ENCODE measurements around the gene UACA.

UACA gene

DNA sequence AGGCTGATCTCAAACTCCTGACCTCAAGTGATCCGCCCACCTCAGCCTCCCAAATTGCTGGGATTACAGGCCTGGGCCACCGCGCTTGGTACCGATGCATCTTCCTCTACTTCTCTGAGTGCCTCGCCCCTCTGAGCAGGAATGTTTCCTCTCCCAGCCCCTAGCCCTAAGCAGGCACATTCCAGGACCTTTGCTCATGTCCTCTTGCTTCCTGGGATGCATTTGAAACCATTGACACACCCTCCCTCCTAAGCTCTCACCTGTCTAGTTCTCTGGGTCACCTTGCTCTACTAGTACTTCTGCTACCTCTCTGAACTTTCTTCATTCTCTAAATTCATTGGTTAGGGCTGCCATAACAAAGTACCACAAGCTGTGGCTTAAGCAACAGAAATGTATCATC is 17.9 kb upstream of the UACA start:
- DNase-seq, result no peak

GRCh38 chr15:70778258-70779076 is 15.1 kb upstream of the UACA start:
- no peak for DNase-seq

DNA sequence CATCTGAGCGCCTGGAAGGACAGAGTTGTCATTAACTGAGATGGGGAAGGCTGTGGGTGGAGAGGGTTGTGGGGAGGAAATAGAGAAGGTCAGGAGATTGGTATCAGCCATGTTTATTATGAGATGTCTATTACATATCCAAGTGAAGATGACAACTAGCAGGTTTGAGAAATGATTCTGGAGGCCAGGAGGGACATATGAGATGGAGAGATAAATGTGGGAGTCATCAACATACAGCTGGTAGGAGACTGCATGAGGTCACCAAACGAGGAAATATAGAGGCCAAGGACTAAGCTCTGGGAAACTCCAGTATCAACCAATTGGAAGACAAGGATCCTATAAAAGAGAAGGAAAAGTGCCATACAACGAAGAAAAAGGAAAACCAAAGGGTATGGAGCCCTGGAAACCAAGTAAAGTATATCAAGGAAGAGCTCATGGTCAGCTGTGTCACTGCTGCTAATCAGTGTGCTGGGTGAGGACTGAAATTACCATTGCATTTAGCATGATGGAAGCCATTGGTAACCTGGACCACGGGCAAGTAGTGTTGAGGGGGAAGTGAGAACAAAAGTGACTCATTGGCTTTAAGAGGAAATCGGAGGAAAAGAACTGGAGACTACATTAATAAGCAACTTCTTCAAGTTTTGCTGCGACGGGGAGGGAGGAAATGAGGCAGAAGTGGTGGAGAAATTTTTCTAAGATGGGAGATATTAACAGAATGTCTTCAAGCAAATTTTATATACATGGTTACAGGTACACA is 14.0 kb upstream of the UACA start:
- no peak for DNase-seq

GRCh38 chr15:70775160-70775559 is 11.8 kb upstream of the UACA start:
- DNase-seq, result no peak

DNA sequence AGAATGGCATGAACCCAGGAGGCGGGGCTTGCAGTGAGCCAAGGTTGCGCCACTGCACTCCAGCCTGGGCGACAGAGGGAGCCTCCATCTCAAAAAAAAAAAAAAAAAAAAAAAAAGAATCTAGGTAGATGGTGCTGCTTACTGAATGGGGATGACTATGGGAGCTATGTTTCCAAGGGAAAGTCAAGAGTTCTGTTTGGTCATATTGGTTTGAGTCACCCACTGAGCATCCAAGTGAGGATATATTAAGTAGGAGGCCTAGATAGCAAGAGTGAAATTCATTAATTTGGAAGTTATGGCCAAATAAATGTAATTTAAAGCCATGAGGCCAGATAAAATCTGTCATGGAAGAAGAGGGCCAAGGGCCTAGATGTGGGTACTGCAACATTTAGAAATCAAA is 9.0 kb upstream of the UACA start:
- no peak for DNase-seq

DNA sequence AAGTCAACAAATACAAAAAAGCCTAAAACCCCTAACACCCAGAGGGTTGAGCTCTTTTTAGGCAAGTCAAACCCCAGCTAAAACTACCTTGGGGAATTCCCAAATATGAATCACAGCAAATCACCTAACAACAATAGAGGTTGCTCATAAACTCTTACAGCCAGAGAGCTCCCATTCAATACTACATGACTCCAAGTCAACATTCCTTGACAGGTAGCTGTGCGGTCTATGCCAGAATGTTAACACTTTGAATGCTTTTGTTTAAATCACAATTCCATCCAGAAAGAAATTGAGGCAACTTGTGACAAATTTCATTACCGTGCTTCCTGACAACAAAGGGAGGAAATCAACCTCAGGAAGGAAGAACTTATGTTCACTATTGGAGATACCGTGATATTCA is 7.5 kb upstream of the UACA start:
- DNase-seq, result no peak

GRCh38 chr15:70768257-70768883 is 5.0 kb upstream of the UACA start:
- DNase-seq, result no peak

DNA sequence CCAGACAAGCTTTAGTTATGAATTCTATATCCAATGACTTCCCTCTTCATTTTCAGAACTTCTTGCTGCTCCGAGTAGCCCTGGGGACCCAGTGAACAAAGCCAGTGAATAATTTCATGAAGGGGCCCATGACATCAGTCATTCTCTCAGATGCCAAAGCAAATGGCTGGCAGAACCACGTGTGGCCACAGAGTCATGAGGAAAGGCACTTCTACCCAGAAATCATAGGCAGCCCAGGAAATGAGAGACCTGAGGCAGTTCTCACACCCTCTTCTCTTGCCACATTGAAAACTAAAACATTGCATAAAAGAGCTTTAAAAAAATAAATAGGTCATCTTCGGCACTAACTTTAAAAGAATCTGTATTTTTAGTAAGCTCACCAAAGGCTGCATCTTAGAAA is 4.3 kb upstream of the UACA start:
- no peak for DNase-seq

DNA sequence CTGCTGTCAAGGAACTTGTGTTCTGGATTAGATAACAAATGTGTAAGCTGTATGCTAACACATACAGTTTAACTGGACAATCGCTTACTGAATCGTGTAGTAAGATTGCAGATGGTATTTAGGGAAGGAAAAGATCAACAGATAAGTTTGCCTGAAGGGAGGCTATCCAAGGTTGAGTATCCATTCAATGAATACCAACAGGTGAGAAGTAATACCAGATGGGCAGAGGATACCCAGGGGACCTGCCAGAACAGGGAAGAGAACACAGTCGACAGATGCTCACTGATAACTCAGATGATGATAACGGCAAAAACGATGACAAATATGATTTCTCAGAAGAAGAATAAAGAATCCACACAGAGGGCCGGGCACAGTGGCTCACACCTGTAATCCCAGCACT is 3.2 kb upstream of the UACA start:
- DNase-seq, result no peak

DNA sequence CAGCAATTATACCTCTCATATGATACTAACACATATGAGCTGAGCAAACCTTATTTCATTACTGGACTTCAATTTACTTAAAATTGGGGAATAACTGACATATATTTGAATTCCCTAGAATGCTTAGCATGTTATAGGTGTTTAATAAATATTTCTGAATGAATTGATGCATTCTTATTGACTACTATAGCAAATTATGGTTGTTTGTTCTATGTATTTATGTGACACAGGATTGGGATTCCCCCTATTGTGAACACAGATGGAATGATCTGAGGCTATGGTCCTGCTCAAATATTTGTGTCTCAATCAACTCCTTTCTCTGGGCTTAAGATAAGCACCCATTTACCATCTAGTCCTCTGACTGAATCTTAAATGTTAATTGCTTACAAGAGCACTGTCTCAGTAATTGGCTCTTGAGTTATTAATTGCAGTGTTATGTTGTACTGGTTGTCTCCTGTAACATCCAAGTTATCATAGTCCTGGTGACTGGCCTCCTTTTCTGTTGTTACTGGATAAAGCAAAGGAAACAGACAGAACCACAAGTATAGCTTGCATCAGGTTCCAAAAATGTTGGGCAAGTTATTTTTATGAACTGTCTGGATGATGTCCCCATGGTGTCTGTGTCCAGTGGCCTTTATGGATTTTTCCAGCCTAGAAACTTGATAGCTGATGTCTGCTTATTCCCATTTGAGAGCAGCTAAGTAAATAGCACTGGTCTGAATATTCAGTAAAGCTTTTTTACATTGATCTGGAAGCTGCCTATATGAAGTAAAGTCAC is 2.3 kb upstream of the UACA start:
- no peak for DNase-seq

GRCh38 chr15:70763950-70764730 is 782 bp upstream of the UACA start:
- no peak for DNase-seq

DNA sequence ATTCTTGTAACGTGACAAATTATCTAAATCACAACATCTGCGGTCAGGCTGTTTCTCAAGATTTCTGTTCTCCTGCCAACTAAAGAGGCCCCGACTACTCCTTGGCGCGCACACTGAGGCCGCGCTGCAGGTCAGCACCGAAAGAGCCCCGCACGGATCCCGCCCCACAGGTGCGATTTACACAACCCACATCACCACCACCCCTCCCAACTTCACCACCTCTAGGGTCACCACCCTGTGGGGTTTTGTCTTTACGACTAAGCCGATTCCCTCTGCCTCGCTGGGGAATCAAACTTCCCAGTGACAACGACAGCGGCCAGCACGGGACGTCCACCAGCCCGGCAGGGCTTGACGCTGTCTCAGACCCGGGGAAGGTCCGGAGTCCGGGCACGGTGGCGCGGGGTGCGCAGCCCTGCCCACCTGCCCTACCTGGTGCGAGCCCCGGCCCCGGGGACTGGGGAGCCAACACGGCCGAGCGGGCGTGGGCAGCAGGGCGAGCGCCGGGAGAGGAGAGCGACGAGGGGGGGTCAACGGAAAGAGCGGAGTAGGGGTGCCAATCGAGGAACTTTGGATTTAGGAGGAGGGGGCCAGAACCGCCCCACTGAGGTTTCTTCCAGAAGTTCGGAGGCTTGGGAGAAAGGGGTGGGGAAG is 764 bp downstream of the UACA start:
- DNase-seq, result no peak

DNA sequence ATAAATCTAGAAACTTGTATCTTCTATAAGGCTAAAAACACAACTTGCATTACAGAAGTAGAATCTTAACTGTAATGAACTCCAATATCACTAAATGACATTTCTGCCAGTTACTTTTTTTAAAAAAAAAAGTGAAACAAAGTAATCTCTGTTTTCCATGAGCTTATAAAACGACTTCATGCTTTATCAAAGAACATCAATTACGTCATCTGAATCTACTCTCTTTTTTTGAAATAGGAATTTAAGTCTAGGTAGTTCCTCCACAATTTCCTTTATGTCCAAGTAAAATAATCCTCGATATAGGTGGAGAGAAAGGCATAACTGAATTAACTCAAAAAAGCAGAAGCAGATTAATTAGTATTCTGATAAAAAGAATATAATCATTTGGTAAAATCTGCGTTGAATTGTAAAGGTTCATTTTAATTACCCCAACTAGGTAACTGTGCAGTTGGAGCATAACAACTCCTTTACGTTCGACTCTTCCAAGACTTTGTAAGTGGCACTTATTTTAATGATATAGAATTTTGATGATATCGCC is 1.4 kb downstream of the UACA start:
- DNase-seq, result no peak

DNA sequence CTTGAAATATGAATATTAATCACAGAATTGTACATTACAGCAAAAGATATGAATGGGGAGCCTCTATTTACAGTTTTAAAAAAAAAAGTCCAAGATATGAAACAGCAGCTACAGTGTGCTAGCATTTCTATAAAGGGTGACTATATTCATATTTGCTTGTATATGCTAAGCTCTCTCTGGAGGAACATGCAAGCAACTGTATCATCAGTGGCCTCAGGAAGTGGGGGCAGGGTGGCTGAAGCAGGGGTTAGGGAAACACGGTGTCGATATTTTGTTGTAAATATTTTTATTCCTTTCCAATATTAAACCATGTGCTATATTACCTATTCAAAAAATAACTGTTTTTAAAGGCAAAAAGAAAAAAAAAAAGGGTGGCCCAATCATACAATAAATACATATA is 2.3 kb downstream of the UACA start:
- no peak for DNase-seq

GRCh38 chr15:70758790-70759462 is 4.4 kb downstream of the UACA start:
- DNase-seq, result no peak

DNA sequence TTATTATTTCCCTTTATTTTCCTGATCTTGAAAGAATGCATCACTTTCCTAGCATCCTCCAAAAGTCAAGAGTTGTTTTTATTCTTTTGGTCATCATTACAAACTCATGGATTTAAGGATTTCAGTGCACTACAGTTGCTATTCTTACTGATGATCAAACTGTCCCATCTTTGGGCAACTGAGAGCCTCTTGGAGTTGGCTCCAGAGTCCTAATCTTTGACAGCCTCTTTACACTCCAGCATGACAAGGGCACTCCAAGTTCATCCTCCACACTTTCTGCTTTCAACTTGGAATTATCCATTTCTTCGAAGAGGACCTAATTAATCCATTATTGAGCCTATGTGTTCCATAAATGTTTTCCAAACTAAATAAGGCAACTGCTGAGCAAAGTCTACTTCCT is 5.7 kb downstream of the UACA start:
- no peak for DNase-seq

DNA sequence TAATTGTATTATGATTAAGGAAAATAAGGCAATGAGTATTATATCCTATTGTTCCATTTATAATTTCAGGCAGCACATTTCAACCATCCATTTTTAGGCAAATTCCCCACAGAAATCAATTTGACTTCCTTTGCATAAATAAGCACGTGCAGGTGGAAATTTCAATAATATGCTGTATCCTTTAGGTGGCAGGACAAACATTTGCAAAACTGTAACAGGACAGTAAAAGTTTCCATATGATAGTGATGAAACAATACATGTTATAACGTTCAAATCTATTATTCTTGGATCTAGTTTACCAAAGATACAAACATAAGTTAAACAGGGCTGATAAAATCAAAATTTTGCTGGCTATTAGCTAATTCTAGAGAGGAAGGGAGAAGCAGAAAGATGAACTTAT is 8.5 kb downstream of the UACA start:
- DNase-seq, result no peak

GRCh38 chr15:70753101-70753829 is 10.1 kb downstream of the UACA start:
- DNase-seq, result no peak

DNA sequence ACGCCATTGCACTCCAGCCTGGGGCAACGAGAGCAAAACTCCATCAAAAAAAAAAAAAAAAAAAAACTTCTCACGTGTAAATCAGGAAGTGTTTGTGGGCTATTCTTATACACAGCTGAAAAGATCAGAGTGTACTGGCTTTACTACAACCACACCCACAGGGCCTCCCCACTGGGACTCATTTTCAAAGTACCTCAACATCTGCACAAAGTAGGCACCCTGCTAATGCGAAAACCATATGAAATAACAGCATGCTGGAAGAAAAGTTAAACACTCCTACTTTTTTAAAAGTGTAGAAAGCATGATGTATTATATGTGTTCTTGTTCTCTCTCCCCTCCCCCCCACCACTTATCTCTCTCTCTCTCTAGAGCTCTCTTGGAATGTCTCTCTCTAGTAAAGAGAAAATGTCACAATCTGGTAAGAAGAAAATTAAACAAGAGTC is 11.1 kb downstream of the UACA start:
- DNase-seq, result no peak

DNA sequence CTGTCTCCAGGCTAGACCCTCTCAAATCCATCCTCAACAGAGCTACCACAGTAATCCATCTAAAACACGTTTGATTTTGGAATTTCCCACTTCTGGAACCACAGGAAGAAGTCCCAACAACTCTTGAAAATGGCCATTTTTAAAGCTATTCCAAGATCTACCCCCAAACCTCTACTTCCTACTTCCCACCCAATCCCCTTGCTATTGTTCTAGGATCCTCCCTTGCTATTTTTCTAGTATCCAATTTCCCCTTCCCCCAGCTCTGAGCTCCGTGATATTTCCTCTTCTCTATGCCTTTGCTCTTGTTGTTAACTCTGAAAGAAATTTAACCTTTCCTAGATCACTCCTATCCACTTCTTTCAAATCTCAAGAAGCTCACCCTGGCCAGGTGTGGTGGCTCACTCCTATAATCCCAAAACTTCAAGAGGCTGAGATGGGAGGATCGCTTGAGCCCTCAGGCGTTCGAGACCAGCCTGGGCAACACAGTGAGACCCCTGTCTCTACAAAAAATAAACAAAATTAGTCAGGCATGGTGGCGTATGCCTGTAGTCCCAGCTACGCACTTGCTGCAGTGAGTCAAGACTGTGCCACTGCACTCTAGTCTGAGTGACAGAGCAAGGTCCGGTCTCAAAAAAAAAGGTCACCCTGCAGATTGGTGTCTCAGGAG is 13.0 kb downstream of the UACA start:
- no peak for DNase-seq

Data from NCI-H187 (cell line).